H1 (cell line): ENCODE data around the gene CMTR1.

Experiments
- CBX8 ChIP-seq: fragments of 300-800, 300-1000 bp; sonication (generic); IDR thresholded peaks from 2 replicates; pipeline ENCODE4 v1.7.1; 2016; ENCODE audit warnings: low read depth, low read length, borderline replicate concordance
- EZH2 ChIP-seq: fragments of 200-600 bp; sonication (generic); IDR thresholded peaks from 2 replicates; pipeline ENCODE4 v1.7.1; 2012; ENCODE audit warnings: low read depth, mild to moderate bottlenecking, moderate library complexity, low read length, inconsistent platforms; ENCODE audit not compliant: severe bottlenecking
- GABPA ChIP-seq: IDR thresholded peaks from 2 replicates; pipeline ENCODE4 v1.6.1; 2011; ENCODE audit warnings: mild to moderate bottlenecking, low read length, moderate library complexity, borderline replicate concordance; ENCODE audit not compliant: insufficient read depth
- GTF2F1 ChIP-seq: IDR thresholded peaks from 2 replicates; pipeline ENCODE4 v1.6.1; 2012; ENCODE audit warnings: low read depth, low read length, improper control_type of control experiment, borderline replicate concordance
- POLR2A ChIP-seq, 2 experiments: IDR thresholded peaks; 1 replicate in 1 of 2; 2 replicates in 1 of 2; pipeline ENCODE4 v1.6.1; 2011; ENCODE audit warnings: low read depth in 2 of 2, low read length in 2 of 2, mild to moderate bottlenecking in 2 of 2; ENCODE audit errors: control extremely low read depth in 1 of 2
- RAD21 ChIP-seq, 2 experiments: IDR thresholded peaks in 1 of 2; conservative IDR thresholded peaks in 1 of 2; 2 replicates each; pipeline ENCODE4 v1.6.1; 2011; ENCODE audit warnings: low read depth in 2 of 2, low read length in 2 of 2, improper control_type of control experiment in 1 of 2, inconsistent platforms in 1 of 2, mild to moderate bottlenecking in 1 of 2, moderate library complexity in 1 of 2
- ZNF274 ChIP-seq: IDR thresholded peaks from 2 replicates; pipeline ENCODE4 v1.7.0; 2012; ENCODE audit warnings: low read length, borderline replicate concordance; ENCODE audit errors: extremely low read depth
- TF ChIP-seq, protein P1 (sequence below), 3 experiments: IDR thresholded peaks; 1 replicate in 2 of 3; 2 replicates in 1 of 3; pipeline versions ENCODE4 v1.5.1 to v1.6.1; 2011; ENCODE audit warnings: low read length in 3 of 3, mild to moderate bottlenecking in 3 of 3, inconsistent platforms in 2 of 3, low read depth in 1 of 3, moderate library complexity in 1 of 3; ENCODE audit not compliant: insufficient read depth in 1 of 3; ENCODE audit errors: control extremely low read depth in 1 of 3
- TF ChIP-seq, protein P2 (sequence below): fragments of 300-600 bp; sonication (generic); IDR thresholded peaks from 2 replicates; pipeline ENCODE4 v1.7.1; 2012; ENCODE audit warnings: low read length, moderate library complexity, mild to moderate bottlenecking, inconsistent platforms; ENCODE audit not compliant: insufficient replicate concordance
- TF ChIP-seq, protein P3 (sequence below): IDR thresholded peaks from 2 replicates; pipeline ENCODE4 v1.6.1; 2012; ENCODE audit warnings: low read length, inconsistent platforms
- TF ChIP-seq, protein P4 (sequence below): IDR thresholded peaks from 2 replicates; pipeline ENCODE4 v1.6.1; 2012; ENCODE audit warnings: inconsistent platforms

DNA sequence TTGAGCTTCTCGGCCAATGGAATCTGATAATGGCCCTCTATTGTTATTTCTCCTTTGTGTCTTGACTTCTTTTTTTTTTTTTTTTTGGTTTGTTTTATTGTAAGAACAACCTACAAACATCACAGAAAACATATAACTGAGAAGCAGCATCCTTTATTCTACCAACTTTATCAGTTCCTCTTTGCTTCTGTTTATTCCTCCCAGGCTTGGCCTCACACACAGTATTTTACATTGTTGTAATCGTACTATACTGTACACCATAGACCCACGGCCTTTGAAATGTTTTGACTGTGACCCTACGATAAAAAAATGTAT, 67.2 kb downstream of the CMTR1 start:
- TF ChIP-seq, protein P1, sequence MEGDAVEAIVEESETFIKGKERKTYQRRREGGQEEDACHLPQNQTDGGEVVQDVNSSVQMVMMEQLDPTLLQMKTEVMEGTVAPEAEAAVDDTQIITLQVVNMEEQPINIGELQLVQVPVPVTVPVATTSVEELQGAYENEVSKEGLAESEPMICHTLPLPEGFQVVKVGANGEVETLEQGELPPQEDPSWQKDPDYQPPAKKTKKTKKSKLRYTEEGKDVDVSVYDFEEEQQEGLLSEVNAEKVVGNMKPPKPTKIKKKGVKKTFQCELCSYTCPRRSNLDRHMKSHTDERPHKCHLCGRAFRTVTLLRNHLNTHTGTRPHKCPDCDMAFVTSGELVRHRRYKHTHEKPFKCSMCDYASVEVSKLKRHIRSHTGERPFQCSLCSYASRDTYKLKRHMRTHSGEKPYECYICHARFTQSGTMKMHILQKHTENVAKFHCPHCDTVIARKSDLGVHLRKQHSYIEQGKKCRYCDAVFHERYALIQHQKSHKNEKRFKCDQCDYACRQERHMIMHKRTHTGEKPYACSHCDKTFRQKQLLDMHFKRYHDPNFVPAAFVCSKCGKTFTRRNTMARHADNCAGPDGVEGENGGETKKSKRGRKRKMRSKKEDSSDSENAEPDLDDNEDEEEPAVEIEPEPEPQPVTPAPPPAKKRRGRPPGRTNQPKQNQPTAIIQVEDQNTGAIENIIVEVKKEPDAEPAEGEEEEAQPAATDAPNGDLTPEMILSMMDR (IDR thresholded peaks at IDR 0.05; ENCODE audit: control extremely low read depth in 1 of 3, insufficient read depth in 1 of 3, low read depth in 1 of 3, low read length in 3 of 3) = no peak
- TF ChIP-seq RAD21 (IDR thresholded peaks at IDR 0.05 in 1 of 2, conservative IDR thresholded peaks at IDR 0.05 in 1 of 2; ENCODE audit: low read depth in 2 of 2, low read length in 2 of 2) (no peak), EZH2 (no peak), CBX8 (no peak), GTF2F1 (no peak), POLR2A (IDR thresholded peaks at IDR 0.05; ENCODE audit: control extremely low read depth in 1 of 2, low read depth in 2 of 2, low read length in 2 of 2) (no peak), ZNF274 (no peak), GABPA (no peak)
- TF ChIP-seq, protein P2, sequence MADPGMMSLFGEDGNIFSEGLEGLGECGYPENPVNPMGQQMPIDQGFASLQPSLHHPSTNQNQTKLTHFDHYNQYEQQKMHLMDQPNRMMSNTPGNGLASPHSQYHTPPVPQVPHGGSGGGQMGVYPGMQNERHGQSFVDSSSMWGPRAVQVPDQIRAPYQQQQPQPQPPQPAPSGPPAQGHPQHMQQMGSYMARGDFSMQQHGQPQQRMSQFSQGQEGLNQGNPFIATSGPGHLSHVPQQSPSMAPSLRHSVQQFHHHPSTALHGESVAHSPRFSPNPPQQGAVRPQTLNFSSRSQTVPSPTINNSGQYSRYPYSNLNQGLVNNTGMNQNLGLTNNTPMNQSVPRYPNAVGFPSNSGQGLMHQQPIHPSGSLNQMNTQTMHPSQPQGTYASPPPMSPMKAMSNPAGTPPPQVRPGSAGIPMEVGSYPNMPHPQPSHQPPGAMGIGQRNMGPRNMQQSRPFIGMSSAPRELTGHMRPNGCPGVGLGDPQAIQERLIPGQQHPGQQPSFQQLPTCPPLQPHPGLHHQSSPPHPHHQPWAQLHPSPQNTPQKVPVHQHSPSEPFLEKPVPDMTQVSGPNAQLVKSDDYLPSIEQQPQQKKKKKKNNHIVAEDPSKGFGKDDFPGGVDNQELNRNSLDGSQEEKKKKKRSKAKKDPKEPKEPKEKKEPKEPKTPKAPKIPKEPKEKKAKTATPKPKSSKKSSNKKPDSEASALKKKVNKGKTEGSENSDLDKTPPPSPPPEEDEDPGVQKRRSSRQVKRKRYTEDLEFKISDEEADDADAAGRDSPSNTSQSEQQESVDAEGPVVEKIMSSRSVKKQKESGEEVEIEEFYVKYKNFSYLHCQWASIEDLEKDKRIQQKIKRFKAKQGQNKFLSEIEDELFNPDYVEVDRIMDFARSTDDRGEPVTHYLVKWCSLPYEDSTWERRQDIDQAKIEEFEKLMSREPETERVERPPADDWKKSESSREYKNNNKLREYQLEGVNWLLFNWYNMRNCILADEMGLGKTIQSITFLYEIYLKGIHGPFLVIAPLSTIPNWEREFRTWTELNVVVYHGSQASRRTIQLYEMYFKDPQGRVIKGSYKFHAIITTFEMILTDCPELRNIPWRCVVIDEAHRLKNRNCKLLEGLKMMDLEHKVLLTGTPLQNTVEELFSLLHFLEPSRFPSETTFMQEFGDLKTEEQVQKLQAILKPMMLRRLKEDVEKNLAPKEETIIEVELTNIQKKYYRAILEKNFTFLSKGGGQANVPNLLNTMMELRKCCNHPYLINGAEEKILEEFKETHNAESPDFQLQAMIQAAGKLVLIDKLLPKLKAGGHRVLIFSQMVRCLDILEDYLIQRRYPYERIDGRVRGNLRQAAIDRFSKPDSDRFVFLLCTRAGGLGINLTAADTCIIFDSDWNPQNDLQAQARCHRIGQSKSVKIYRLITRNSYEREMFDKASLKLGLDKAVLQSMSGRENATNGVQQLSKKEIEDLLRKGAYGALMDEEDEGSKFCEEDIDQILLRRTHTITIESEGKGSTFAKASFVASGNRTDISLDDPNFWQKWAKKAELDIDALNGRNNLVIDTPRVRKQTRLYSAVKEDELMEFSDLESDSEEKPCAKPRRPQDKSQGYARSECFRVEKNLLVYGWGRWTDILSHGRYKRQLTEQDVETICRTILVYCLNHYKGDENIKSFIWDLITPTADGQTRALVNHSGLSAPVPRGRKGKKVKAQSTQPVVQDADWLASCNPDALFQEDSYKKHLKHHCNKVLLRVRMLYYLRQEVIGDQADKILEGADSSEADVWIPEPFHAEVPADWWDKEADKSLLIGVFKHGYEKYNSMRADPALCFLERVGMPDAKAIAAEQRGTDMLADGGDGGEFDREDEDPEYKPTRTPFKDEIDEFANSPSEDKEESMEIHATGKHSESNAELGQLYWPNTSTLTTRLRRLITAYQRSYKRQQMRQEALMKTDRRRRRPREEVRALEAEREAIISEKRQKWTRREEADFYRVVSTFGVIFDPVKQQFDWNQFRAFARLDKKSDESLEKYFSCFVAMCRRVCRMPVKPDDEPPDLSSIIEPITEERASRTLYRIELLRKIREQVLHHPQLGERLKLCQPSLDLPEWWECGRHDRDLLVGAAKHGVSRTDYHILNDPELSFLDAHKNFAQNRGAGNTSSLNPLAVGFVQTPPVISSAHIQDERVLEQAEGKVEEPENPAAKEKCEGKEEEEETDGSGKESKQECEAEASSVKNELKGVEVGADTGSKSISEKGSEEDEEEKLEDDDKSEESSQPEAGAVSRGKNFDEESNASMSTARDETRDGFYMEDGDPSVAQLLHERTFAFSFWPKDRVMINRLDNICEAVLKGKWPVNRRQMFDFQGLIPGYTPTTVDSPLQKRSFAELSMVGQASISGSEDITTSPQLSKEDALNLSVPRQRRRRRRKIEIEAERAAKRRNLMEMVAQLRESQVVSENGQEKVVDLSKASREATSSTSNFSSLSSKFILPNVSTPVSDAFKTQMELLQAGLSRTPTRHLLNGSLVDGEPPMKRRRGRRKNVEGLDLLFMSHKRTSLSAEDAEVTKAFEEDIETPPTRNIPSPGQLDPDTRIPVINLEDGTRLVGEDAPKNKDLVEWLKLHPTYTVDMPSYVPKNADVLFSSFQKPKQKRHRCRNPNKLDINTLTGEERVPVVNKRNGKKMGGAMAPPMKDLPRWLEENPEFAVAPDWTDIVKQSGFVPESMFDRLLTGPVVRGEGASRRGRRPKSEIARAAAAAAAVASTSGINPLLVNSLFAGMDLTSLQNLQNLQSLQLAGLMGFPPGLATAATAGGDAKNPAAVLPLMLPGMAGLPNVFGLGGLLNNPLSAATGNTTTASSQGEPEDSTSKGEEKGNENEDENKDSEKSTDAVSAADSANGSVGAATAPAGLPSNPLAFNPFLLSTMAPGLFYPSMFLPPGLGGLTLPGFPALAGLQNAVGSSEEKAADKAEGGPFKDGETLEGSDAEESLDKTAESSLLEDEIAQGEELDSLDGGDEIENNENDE = no peak
- TF ChIP-seq, protein P3, sequence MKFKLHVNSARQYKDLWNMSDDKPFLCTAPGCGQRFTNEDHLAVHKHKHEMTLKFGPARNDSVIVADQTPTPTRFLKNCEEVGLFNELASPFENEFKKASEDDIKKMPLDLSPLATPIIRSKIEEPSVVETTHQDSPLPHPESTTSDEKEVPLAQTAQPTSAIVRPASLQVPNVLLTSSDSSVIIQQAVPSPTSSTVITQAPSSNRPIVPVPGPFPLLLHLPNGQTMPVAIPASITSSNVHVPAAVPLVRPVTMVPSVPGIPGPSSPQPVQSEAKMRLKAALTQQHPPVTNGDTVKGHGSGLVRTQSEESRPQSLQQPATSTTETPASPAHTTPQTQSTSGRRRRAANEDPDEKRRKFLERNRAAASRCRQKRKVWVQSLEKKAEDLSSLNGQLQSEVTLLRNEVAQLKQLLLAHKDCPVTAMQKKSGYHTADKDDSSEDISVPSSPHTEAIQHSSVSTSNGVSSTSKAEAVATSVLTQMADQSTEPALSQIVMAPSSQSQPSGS = no peak
- TF ChIP-seq, protein P4, sequence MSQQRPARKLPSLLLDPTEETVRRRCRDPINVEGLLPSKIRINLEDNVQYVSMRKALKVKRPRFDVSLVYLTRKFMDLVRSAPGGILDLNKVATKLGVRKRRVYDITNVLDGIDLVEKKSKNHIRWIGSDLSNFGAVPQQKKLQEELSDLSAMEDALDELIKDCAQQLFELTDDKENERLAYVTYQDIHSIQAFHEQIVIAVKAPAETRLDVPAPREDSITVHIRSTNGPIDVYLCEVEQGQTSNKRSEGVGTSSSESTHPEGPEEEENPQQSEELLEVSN = no peak
